Heart left ventricle (tissue), 16 donors: Measurements from ENCODE around the gene CBFA2T2. TPM values are rescaled to one million over a fixed set of nuclear protein-coding genes. Genes with fewer than 3 reads are reported as not detected.
"Not testable (repeated sequence)": the region's sequence is repeated elsewhere in the genome, so short reads cannot be mapped to it uniquely, and the experiment has no call there.

ENCODE experiments used
- ATAC-seq, 4 donors: fragments of 200-7000 bp; cut with Tn5 transposase; one replicate each; pipeline ENCODE4 v1.9.1; 2020 to 2022; ENCODE audit warnings: moderate library complexity in 4 of 4, mild to moderate bottlenecking in 3 of 4, moderate number of reproducible peaks in 1 of 4
- DNase-seq, 5 donors: peaks; one replicate each; pipeline ENCODE4 v3.0.0-alpha.2; 2020
- H3K27ac ChIP-seq, 12 donors: fragments of 200-600 bp; sonication (generic) in 4 of 12; one replicate each; pipeline versions ENCODE4 v1.5.0 to v1.8.0; 2016 to 2022; ENCODE audit warnings: mild to moderate bottlenecking in 2 of 12
- H3K27me3 ChIP-seq, 9 donors: fragments of 200-600 bp; sonication (generic) in 2 of 9; one replicate each; pipeline versions ENCODE4 v1.5.1 to v1.8.0; 2016 to 2022; ENCODE audit warnings: mild to moderate bottlenecking in 3 of 9
- H3K36me3 ChIP-seq, 9 donors: fragments of 200-600 bp; sonication (generic) in 2 of 9; one replicate each; pipeline versions ENCODE4 v1.5.0 to v1.8.0; 2018 to 2022; ENCODE audit warnings: mild to moderate bottlenecking in 2 of 9
- H3K4me1 ChIP-seq, 12 donors: fragments of 200-600 bp; sonication (generic) in 4 of 12; one replicate each; pipeline versions ENCODE4 v1.5.0 to v1.8.0; 2016 to 2022; ENCODE audit warnings: mild to moderate bottlenecking in 3 of 12
- H3K4me3 ChIP-seq, 12 donors: fragments of 200-600 bp; sonication (generic) in 4 of 12; one replicate each; pipeline versions ENCODE4 v1.5.0 to v1.8.0; 2017 to 2022; ENCODE audit warnings: mild to moderate bottlenecking in 9 of 12, moderate library complexity in 4 of 12
- H3K9me3 ChIP-seq, 12 donors: fragments of 200-600 bp; sonication (generic) in 4 of 12; one replicate each; pipeline versions ENCODE4 v1.5.0 to v1.8.0; 2016 to 2022; ENCODE audit warnings: mild to moderate bottlenecking in 1 of 12
- CTCF ChIP-seq, 12 donors: fragments of 200-600 bp; sonication (generic) in 4 of 12; IDR thresholded peaks; one replicate each; pipeline versions ENCODE4 v1.5.0 to v1.8.0; 2018 to 2022; ENCODE audit warnings: antibody characterized with exemption in 12 of 12, mild to moderate bottlenecking in 5 of 12
- POLR2A ChIP-seq, 2 donors: fragments of 450-650 bp; IDR thresholded peaks; one replicate each; pipeline ENCODE4 v1.6.1; 2017; ENCODE audit warnings: antibody characterized with exemption in 2 of 2, mild to moderate bottlenecking in 2 of 2, moderate library complexity in 2 of 2
- WGBS, 4 donors: extraction: QIAGEN DNeasy Blood & Tissue Kit in 2 of 4; methylation state at CpG; one replicate each; pipeline versions ENCODE4 v1.1.5 to v1.1.7; 2013 to 2018; 5-methylcytosine and 5-hydroxymethylcytosine counted together
- intact Hi-C, 10 donors: fragments of 100-400 bp; cut with DNase I; formaldehyde crosslinking; loops; one replicate each; pipeline versions ENCODE4 v1.11.1 to v1.14.2; 2022
- polyA plus RNA-seq, 2 donors: library from polyadenylated mRNA; stranded (reverse); fragments of 200-250 nt; gene quantifications; one replicate each; pipeline ENCODE4 v1.2.3, GENCODE V29; 2013
- total RNA-seq, 9 donors: library from RNA; depleted of rRNA in 2 of 9; stranded (reverse); fragments of >200 nt in 2 of 9; fragmentation: NEBNext Ultra II Directional in 3 of 9; extraction: Animal tissue kit (Norgen Biotek cat#: 25700) in 3 of 9; gene quantifications; one replicate each; pipeline versions ENCODE4 v1.1.0 to v1.2.4, GENCODE V29; 2016 to 2023
- donor health status: ischemic (EF 13 %, LVEDD 7.1; RV severe dilation, severe dysfunction).
- donor health status: healthy with polysubstance abuse.
- donor health status: DM: no; HTN: yes; CAD: no.
- donor health status: DM: no; HTN: no; CAD: no.
- donor health status: ischemic (EF 25% LVEDD 6.9; RV normal size, moderate dysfunction).
- donor health status: ischemic (EF 25% LVEDD 5.7; RV mildly dilated, moderate dysfunction).
- donor health status: healthy.
- donor health status: DM: yes; HTN: yes; CAD: no.
- donor health status: ischemic (EF 35%, LVEDD 5.7; RV mildly dilated, moderate dysfunction).
- donor health status: nonischemic (EF 11% LVEDD 7.7; RV severe dilation, severe dysfunction).
- donor health status: DM: yes; HTN: yes; CAD: no.
- donor health status: PGD.
- donor health status: ischemic (EF 29% LVEDD 5.4; RV normal size, mild dysfunction).
- donor health status: nonischemic (EF 23%, LVEDD 6.1; RV moderate dilation, normal function).

CBFA2T2 gene
- total and polyA plus RNA-seq, 11 donors = 4.6 to 15.0 (median 9.9) TPM

- WGBS, 4 donors = 54 to 61% (median 58%) methylated on average over 3 of the region's 3 CpGs
- intact Hi-C loops = no loop called here
- DNase-seq = no peak
Observed at GRCh38 chr20:33568868-33569801, 79.2 kb downstream of the CBFA2T2 start.

GRCh38 chr20:33569802-33570391 is 80.0 kb downstream of the CBFA2T2 start:
- 89 to 93% (median 92%) methylated on average over 5 of the region's 5 CpGs for WGBS, 4 donors
- no peak overlapping the region for H3K4me3 ChIP-seq
- ATAC-seq (no peak), DNase-seq (no peak)
- H3K27ac ChIP-seq = peak overlapping the region in 3 of 12 donors; percentile 19 to 31 (median 23)
- peaks cover 0 to 35% (median 22%) of the 10 kb centered on the region in 12 donors for H3K4me1 ChIP-seq
- H3K27me3 ChIP-seq = no peaks in the 10 kb centered on the region
- no peak for TF ChIP-seq POLR2A (IDR thresholded peaks at IDR 0.05)
- no peak for TF ChIP-seq CTCF (IDR thresholded peaks at IDR 0.05)
- H3K9me3 ChIP-seq = no peaks in the 10 kb centered on the region
- H3K36me3 ChIP-seq = no peaks in the 10 kb centered on the region
- intact Hi-C loops = no loop called here

More at GRCh38 chr20:33568868-33569801, 79.2 kb downstream of the CBFA2T2 start:
- peak overlapping the region in 1 of 12 donors; percentile 12 for H3K4me3 ChIP-seq
- TF ChIP-seq POLR2A (IDR thresholded peaks at IDR 0.05) = no peak
- no peak for TF ChIP-seq CTCF (IDR thresholded peaks at IDR 0.05)
- no peaks in the 10 kb centered on the region for H3K27me3 ChIP-seq
- ATAC-seq = peak in 3 of 4 donors; percentile 11 to 38 (median 38)
- H3K4me1 ChIP-seq = peaks cover 0 to 37% (median 22%) of the 10 kb centered on the region in 12 donors
- H3K9me3 ChIP-seq = no peaks in the 10 kb centered on the region
- no peaks in the 10 kb centered on the region for H3K36me3 ChIP-seq
- peak overlapping the region in 5 of 12 donors; percentile 19 to 60 (median 28) for H3K27ac ChIP-seq

GRCh38 chr20:33570743-33571142 is 80.8 kb downstream of the CBFA2T2 start:
- DNase-seq (no peak), ATAC-seq (no peak)
- WGBS, 4 donors = 74 to 84% (median 78%) methylated on average over 1 of the region's 1 CpG
- H3K27ac ChIP-seq = peak overlapping the region in 1 of 12 donors; percentile 19
- H3K36me3 ChIP-seq = no peaks in the 10 kb centered on the region
- TF ChIP-seq POLR2A (IDR thresholded peaks at IDR 0.05) (no peak), CTCF (IDR thresholded peaks at IDR 0.05) (no peak)
- H3K4me3 ChIP-seq = no peak overlapping the region
- intact Hi-C loops = no loop called here
- H3K27me3 ChIP-seq = no peaks in the 10 kb centered on the region
- no peaks in the 10 kb centered on the region for H3K9me3 ChIP-seq
- H3K4me1 ChIP-seq = peaks cover 0 to 38% (median 25%) of the 10 kb centered on the region in 12 donors

GRCh38 chr20:33573268-33573667 is 83.4 kb downstream of the CBFA2T2 start:
- H3K27me3 ChIP-seq, intact Hi-C loops, ATAC-seq, DNase-seq, H3K27ac ChIP-seq, H3K36me3 ChIP-seq, H3K4me3 ChIP-seq, H3K9me3 ChIP-seq: not testable (repeated sequence)
- peaks cover 0 to 54% (median 31%) of the 10 kb centered on the region in 12 donors for H3K4me1 ChIP-seq
- WGBS, 4 donors = 97 to 99% (median 97%) methylated on average over 5 of the region's 5 CpGs
